HepG2 (cell line): ENCODE data around the gene TBL3. TPM values are rescaled to one million over a fixed set of nuclear protein-coding genes. Genes with fewer than 3 reads are reported as not detected.

Experiments
- BCLAF1 ChIP-seq: fragments of 450-650 bp; IDR thresholded peaks from 2 replicates; pipeline ENCODE4 v1.6.1; 2017; ENCODE audit warnings: mild to moderate bottlenecking
- CENPX ChIP-seq: sonication (generic); formaldehyde crosslinking; IDR thresholded peaks from 2 replicates; pipeline ENCODE4 v1.9.0; 2021; ENCODE audit warnings: mild to moderate bottlenecking, missing genetic modification reagents, moderate library complexity
- NFKB2 ChIP-seq: sonication (generic); formaldehyde crosslinking; IDR thresholded peaks from 2 replicates; pipeline ENCODE4 v1.4.0; 2020; ENCODE audit warnings: missing genetic modification reagents, borderline replicate concordance
- RERE ChIP-seq: IDR thresholded peaks from 2 replicates; pipeline ENCODE4 v1.6.1; 2016; ENCODE audit warnings: low read depth, missing genetic modification reagents, missing compliant biosample characterization
- RXRA ChIP-seq: sonication (generic); formaldehyde crosslinking; IDR thresholded peaks from 2 replicates; pipeline ENCODE4 v1.5.1; 2020; ENCODE audit warnings: missing genetic modification reagents
- SMAD1 ChIP-seq: sonication (generic); formaldehyde crosslinking; IDR thresholded peaks from 2 replicates; pipeline ENCODE4 v1.4.0; 2020; ENCODE audit warnings: missing genetic modification reagents, low read depth, mild to moderate bottlenecking, borderline replicate concordance
- SMAD3 ChIP-seq: sonication (generic); formaldehyde crosslinking; IDR thresholded peaks from 2 replicates; pipeline ENCODE4 v1.4.0; 2020; ENCODE audit warnings: missing genetic modification reagents
- STAT5B ChIP-seq: sonication (generic); formaldehyde crosslinking; IDR thresholded peaks from 2 replicates; pipeline ENCODE4 v1.4.0; 2020; ENCODE audit warnings: missing genetic modification reagents
- ZBTB42 ChIP-seq: sonication (generic); formaldehyde crosslinking; IDR thresholded peaks from 2 replicates; pipeline ENCODE4 v1.5.0; 2020; ENCODE audit warnings: mild to moderate bottlenecking, missing genetic modification reagents
- ZNF124 ChIP-seq: sonication (generic); formaldehyde crosslinking; IDR thresholded peaks from 2 replicates; pipeline ENCODE4 v1.4.0; 2020; ENCODE audit warnings: missing genetic modification reagents
- ZNF407 ChIP-seq: sonication (generic); formaldehyde crosslinking; IDR thresholded peaks from one replicate; pipeline ENCODE4 v1.5.1; 2020; ENCODE audit warnings: mild to moderate bottlenecking, missing genetic modification reagents; ENCODE audit errors: not compliant biosample characterization
- ZNF460 ChIP-seq: sonication (generic); formaldehyde crosslinking; IDR thresholded peaks from 2 replicates; pipeline ENCODE4 v1.5.1; 2020; ENCODE audit warnings: missing genetic modification reagents, mild to moderate bottlenecking, borderline replicate concordance
- polyA plus RNA-seq, 8 experiments: library from polyadenylated mRNA; depleted of rRNA in 3 of 8; stranded (reverse) in 7 of 8; unstranded in 1 of 8; fragments of >200 nt; fragmentation: Illumina TruSeq in 4 of 8; extraction: Trizol in 4 of 8; gene quantifications; 2 replicates each; pipeline versions ENCODE4 v1.2.1 to v1.2.3, GENCODE V29; 2011 to 2016; ENCODE audit warnings: low read depth in 4 of 8, missing spikeins in 1 of 8, mixed read lengths in 1 of 8; ENCODE audit not compliant: insufficient read depth in 1 of 8
- total RNA-seq, 5 experiments: library from RNA; depleted of rRNA; stranded (reverse); fragments of >200 nt; fragmentation: Illumina TruSeq; extraction: Trizol; gene quantifications; 2 replicates each; pipeline ENCODE4 v1.2.3, GENCODE V29; 2016; ENCODE audit warnings: low read depth in 1 of 5

Gene TBL3
- total and polyA plus RNA-seq, 2 of the 13 experiments (the other 11 are each of a cell fraction or from before 2014, with no cell fraction given), result 16.8 to 38.0 TPM

GRCh38 chr16:1971796-1972489 lies at the start of gene TBL3 (continued):
- no peak for TF ChIP-seq BCLAF1
- TF ChIP-seq RXRA, result peak; percentile 88
- TF ChIP-seq ZBTB42 (CRISPR knock-in tag), result no peak; the same call in 1 of the 2 replicates
- peak; percentile 91; the same call in 1 of the 2 replicates for TF ChIP-seq SMAD1 (CRISPR knock-in tag)
- no peak for TF ChIP-seq CENPX (CRISPR knock-in tag)
- peak; percentile 82; the same call in 1 of the 2 replicates for TF ChIP-seq NFKB2
- TF ChIP-seq RERE, result 0 out of 2 replicates have a peak, but pooled peaks have one; percentile 31
- peak; percentile 34; the same call in 1 of the 2 replicates for TF ChIP-seq ZNF460
- peak; percentile 68; the same call in 1 of the 2 replicates for TF ChIP-seq SMAD3 (CRISPR knock-in tag)
- TF ChIP-seq ZNF407 (CRISPR knock-in tag), result peak; percentile 39
- TF ChIP-seq ZNF124 (CRISPR knock-in tag), result no peak; the same call in 1 of the 2 replicates
- TF ChIP-seq STAT5B (CRISPR knock-in tag), result peak; percentile 82; the same call in 1 of the 2 replicates
